ENCODE measurements around the gene PSEN1.

Gene PSEN1

DNA sequence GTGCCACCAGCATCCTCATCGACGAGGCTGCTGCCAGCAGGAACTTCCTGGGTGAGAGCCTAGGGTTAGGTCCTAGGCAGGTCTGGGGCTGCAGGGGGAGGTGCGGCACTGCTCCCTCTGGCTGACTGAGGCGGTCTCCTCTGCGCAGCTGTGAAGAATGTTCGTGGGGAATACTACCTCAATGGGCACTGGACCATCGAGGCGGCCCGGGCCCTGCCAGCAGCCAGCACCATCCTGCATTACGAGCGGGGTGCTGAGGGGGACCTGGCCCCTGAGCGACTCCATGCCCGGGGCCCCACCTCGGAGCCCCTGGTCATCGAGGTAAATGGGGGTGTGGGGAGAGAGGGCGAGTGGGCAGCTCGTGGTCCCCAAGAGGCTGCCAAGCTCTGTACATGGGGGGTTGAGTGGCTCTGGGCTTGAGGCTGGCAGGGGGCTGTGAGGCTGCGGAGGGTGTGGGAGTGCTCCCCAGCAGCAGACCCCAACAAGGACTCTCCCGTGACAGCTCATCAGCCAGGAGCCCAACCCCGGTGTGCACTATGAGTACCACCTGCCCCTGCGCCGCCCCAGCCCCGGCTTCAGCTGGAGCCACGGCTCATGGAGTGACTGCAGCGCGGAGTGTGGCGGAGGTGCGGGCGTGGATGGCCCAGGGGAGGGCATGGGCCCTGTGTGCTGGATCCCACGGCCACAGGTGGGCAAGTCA lies 115.4 kb downstream of the PSEN1 start:
- DNase-seq = no peak
- Histone ChIP-seq H3K27me3 (replicated peaks in 2 of 5; ENCODE audit: control insufficient read depth in 4 of 5, insufficient read depth in 5 of 5, low read length in 4 of 5) (no peaks in the 10 kb centered on the region), H3K4me1 (ENCODE audit: control extremely low read depth in 1 of 4, control insufficient read depth in 4 of 4, insufficient read depth in 4 of 4, low read length in 3 of 4) (peaks cover 0 to under 1% (median under 1%) of the 10 kb centered on the region in 4 experiments)

GRCh38 chr14:73252491-73253322 lies 116.4 kb downstream of the PSEN1 start:
- Histone ChIP-seq H3K36me3 (ENCODE audit: control insufficient read depth in 4 of 4, insufficient read depth in 4 of 4, low read length in 3 of 4) (no peaks in the 10 kb centered on the region), H3K27me3 (replicated peaks in 2 of 5; ENCODE audit: control insufficient read depth in 4 of 5, insufficient read depth in 5 of 5, low read length in 4 of 5) (no peaks in the 10 kb centered on the region), H3K4me1 (ENCODE audit: control extremely low read depth in 1 of 4, control insufficient read depth in 4 of 4, insufficient read depth in 4 of 4, low read length in 3 of 4) (no peaks in the 10 kb centered on the region), H3K9me3 (ENCODE audit: control extremely low read depth in 1 of 5, control insufficient read depth in 4 of 5, insufficient read depth in 2 of 5, low read depth in 1 of 5, low read length in 4 of 5) (no peaks in the 10 kb centered on the region), H3K27ac (ENCODE audit: insufficient read depth in 1 of 2, low read depth in 1 of 2, low read length in 2 of 2, poor library complexity in 1 of 2, severe bottlenecking in 2 of 2) (no peak overlapping the region), H3K4me3 (ENCODE audit: control insufficient read depth in 1 of 7, extremely low read depth in 1 of 7, insufficient read depth in 4 of 7, low read depth in 2 of 7, low read length in 6 of 7) (no peak overlapping the region)
- DNase-seq = no peak
- 96% methylated on average over 27 of the region's 29 CpGs for WGBS (ENCODE audit: insufficient coverage)
- ChIA-PET POLR2A (interaction anchor here (0.6 kb wide), 1 partner anchor 54 kb away, joined by 4 read pairs; no protein-coding TSS in a partner anchor), CTCF (no interaction called here)

More for the DNA sequence above, 115.4 kb downstream of the PSEN1 start:
- Histone ChIP-seq H3K27ac (ENCODE audit: insufficient read depth in 1 of 2, low read depth in 1 of 2, low read length in 2 of 2, poor library complexity in 1 of 2, severe bottlenecking in 2 of 2) (no peak overlapping the region), H3K9me3 (ENCODE audit: control extremely low read depth in 1 of 5, control insufficient read depth in 4 of 5, insufficient read depth in 2 of 5, low read depth in 1 of 5, low read length in 4 of 5) (no peaks in the 10 kb centered on the region), H3K4me3 (ENCODE audit: control insufficient read depth in 1 of 7, extremely low read depth in 1 of 7, insufficient read depth in 4 of 7, low read depth in 2 of 7, low read length in 6 of 7) (no peak overlapping the region), H3K36me3 (ENCODE audit: control insufficient read depth in 4 of 4, insufficient read depth in 4 of 4, low read length in 3 of 4) (no peaks in the 10 kb centered on the region)
- POLR2A ChIA-PET = no interaction called here
- CTCF ChIA-PET = no interaction called here
- 98% methylated on average over 20 of the region's 30 CpGs for WGBS (ENCODE audit: insufficient coverage)

GRCh38 chr14:73253323-73253610 lies 117.0 kb downstream of the PSEN1 start:
- Histone ChIP-seq H3K27me3 (replicated peaks in 2 of 5; ENCODE audit: control insufficient read depth in 4 of 5, insufficient read depth in 5 of 5, low read length in 4 of 5) (no peaks in the 10 kb centered on the region), H3K9me3 (ENCODE audit: control extremely low read depth in 1 of 5, control insufficient read depth in 4 of 5, insufficient read depth in 2 of 5, low read depth in 1 of 5, low read length in 4 of 5) (no peaks in the 10 kb centered on the region)
- over 99% methylated on average over 10 of the region's 10 CpGs for WGBS (ENCODE audit: insufficient coverage)

DNA sequence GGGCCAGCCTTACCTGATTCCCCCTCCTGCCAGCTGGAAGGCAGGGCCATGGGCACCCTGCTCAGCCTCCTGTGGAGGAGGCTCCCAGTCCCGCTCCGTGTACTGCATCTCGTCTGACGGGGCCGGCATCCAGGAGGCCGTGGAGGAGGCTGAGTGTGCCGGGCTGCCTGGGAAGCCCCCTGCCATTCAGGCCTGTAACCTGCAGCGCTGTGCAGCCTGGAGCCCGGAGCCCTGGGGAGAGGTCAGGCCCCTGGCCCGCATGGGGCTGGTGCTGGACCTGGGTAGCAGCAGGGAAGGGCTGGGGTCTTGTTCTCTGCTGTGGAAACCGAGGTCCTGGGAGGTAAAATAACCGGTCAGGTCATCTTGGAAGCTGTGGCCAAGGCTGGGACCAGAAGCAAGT lies 117.4 kb downstream of the PSEN1 start:
- H3K9me3 ChIP-seq (ENCODE audit: control extremely low read depth in 1 of 5, control insufficient read depth in 4 of 5, insufficient read depth in 2 of 5, low read depth in 1 of 5, low read length in 4 of 5) = no peaks in the 10 kb centered on the region
- no peak overlapping the region for H3K27ac ChIP-seq (ENCODE audit: insufficient read depth in 1 of 2, low read depth in 1 of 2, low read length in 2 of 2, poor library complexity in 1 of 2, severe bottlenecking in 2 of 2)
- ChIA-PET CTCF (no interaction called here), POLR2A (interaction anchor here (0.6 kb wide), 1 partner anchor 55 kb away, joined by 4 read pairs; no protein-coding TSS in a partner anchor)
- H3K27me3 ChIP-seq (replicated peaks in 2 of 5; ENCODE audit: control insufficient read depth in 4 of 5, insufficient read depth in 5 of 5, low read length in 4 of 5) = no peaks in the 10 kb centered on the region
- 91% methylated on average over 11 of the region's 12 CpGs for WGBS (ENCODE audit: insufficient coverage)
- no peak overlapping the region for H3K4me3 ChIP-seq (ENCODE audit: control insufficient read depth in 1 of 7, extremely low read depth in 1 of 7, insufficient read depth in 4 of 7, low read depth in 2 of 7, low read length in 6 of 7)
- DNase-seq = no peak
- H3K4me1 ChIP-seq (ENCODE audit: control extremely low read depth in 1 of 4, control insufficient read depth in 4 of 4, insufficient read depth in 4 of 4, low read length in 3 of 4) = no peaks in the 10 kb centered on the region
- no peaks in the 10 kb centered on the region for H3K36me3 ChIP-seq (ENCODE audit: control insufficient read depth in 4 of 4, insufficient read depth in 4 of 4, low read length in 3 of 4)

More at GRCh38 chr14:73253323-73253610, 117.0 kb downstream of the PSEN1 start:
- no peaks in the 10 kb centered on the region for H3K4me1 ChIP-seq (ENCODE audit: control extremely low read depth in 1 of 4, control insufficient read depth in 4 of 4, insufficient read depth in 4 of 4, low read length in 3 of 4)
- no peaks in the 10 kb centered on the region for H3K36me3 ChIP-seq (ENCODE audit: control insufficient read depth in 4 of 4, insufficient read depth in 4 of 4, low read length in 3 of 4)
- no peak for DNase-seq
- CTCF ChIA-PET = no interaction called here
- no peak overlapping the region for H3K27ac ChIP-seq (ENCODE audit: insufficient read depth in 1 of 2, low read depth in 1 of 2, low read length in 2 of 2, poor library complexity in 1 of 2, severe bottlenecking in 2 of 2)
- no peak overlapping the region for H3K4me3 ChIP-seq (ENCODE audit: control insufficient read depth in 1 of 7, extremely low read depth in 1 of 7, insufficient read depth in 4 of 7, low read depth in 2 of 7, low read length in 6 of 7)
- POLR2A ChIA-PET = interaction anchor here (0.6 kb wide), 1 partner anchor 55 kb away, joined by 4 read pairs; no protein-coding TSS in a partner anchor

DNA sequence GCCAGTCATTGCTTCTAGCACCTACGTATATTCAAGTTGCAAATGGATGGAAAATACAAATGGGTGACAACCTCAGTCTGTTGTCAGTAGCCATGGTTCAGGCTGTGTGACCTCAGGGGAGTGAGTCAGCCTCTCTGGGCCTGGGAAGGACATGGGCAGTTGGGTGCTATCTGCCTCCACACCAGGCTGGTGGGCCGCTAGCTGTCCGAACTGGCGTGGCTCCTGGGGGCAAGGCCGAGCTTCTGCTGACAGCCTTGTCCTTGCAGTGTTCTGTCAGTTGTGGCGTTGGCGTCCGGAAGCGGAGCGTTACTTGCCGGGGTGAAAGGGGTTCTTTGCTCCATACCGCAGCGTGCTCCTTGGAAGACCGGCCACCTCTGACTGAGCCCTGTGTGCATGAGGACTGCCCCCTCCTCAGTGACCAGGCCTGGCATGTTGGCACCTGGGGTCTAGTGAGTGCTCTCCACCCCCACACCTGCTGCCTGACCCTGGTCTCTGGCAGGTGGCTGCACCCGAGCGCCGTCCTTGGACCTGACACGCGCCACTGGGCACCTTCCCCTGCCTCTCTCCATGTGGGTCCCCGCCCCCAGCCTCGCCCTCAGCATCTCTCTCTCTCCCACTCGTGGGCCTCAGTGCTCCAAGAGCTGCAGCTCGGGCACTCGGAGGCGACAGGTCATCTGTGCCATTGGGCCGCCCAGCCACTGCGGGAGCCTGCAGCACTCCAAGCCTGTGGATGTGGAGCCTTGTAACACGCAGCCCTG lies 118.1 kb downstream of the PSEN1 start:
- Histone ChIP-seq H3K4me3 (ENCODE audit: control insufficient read depth in 1 of 7, extremely low read depth in 1 of 7, insufficient read depth in 4 of 7, low read depth in 2 of 7, low read length in 6 of 7) (no peak overlapping the region), H3K27ac (ENCODE audit: insufficient read depth in 1 of 2, low read depth in 1 of 2, low read length in 2 of 2, poor library complexity in 1 of 2, severe bottlenecking in 2 of 2) (no peak overlapping the region), H3K4me1 (ENCODE audit: control extremely low read depth in 1 of 4, control insufficient read depth in 4 of 4, insufficient read depth in 4 of 4, low read length in 3 of 4) (no peaks in the 10 kb centered on the region), H3K9me3 (ENCODE audit: control extremely low read depth in 1 of 5, control insufficient read depth in 4 of 5, insufficient read depth in 2 of 5, low read depth in 1 of 5, low read length in 4 of 5) (no peaks in the 10 kb centered on the region), H3K36me3 (ENCODE audit: control insufficient read depth in 4 of 4, insufficient read depth in 4 of 4, low read length in 3 of 4) (no peaks in the 10 kb centered on the region), H3K27me3 (replicated peaks in 2 of 5; ENCODE audit: control insufficient read depth in 4 of 5, insufficient read depth in 5 of 5, low read length in 4 of 5) (no peaks in the 10 kb centered on the region)
- no peak for DNase-seq
- POLR2A ChIA-PET = no interaction called here
- 96% methylated on average over 27 of the region's 28 CpGs for WGBS (ENCODE audit: insufficient coverage)
- CTCF ChIA-PET = no interaction called here

GRCh38 chr14:73255005-73255400 lies 118.7 kb downstream of the PSEN1 start:
- POLR2A ChIA-PET = interaction anchor here (1.5 kb wide), 1 partner anchor 11 kb away, joined by 4 read pairs; no protein-coding TSS in a partner anchor
- Histone ChIP-seq H3K36me3 (ENCODE audit: control insufficient read depth in 4 of 4, insufficient read depth in 4 of 4, low read length in 3 of 4) (no peaks in the 10 kb centered on the region), H3K4me1 (ENCODE audit: control extremely low read depth in 1 of 4, control insufficient read depth in 4 of 4, insufficient read depth in 4 of 4, low read length in 3 of 4) (no peaks in the 10 kb centered on the region), H3K4me3 (ENCODE audit: control insufficient read depth in 1 of 7, extremely low read depth in 1 of 7, insufficient read depth in 4 of 7, low read depth in 2 of 7, low read length in 6 of 7) (no peak overlapping the region), H3K9me3 (ENCODE audit: control extremely low read depth in 1 of 5, control insufficient read depth in 4 of 5, insufficient read depth in 2 of 5, low read depth in 1 of 5, low read length in 4 of 5) (no peaks in the 10 kb centered on the region), H3K27ac (ENCODE audit: insufficient read depth in 1 of 2, low read depth in 1 of 2, low read length in 2 of 2, poor library complexity in 1 of 2, severe bottlenecking in 2 of 2) (no peak overlapping the region), H3K27me3 (replicated peaks in 2 of 5; ENCODE audit: control insufficient read depth in 4 of 5, insufficient read depth in 5 of 5, low read length in 4 of 5) (no peaks in the 10 kb centered on the region)
- CTCF ChIA-PET = no interaction called here
- 94% methylated on average over 6 of the region's 6 CpGs for WGBS (ENCODE audit: insufficient coverage)
- no peak for DNase-seq

All from common myeloid progenitor, CD34-positive (primary cell).